HepG2 (cell line): ENCODE data around the gene CMIP. TPM values are rescaled to one million over a fixed set of nuclear protein-coding genes. Genes with fewer than 3 reads are reported as not detected.

Source experiments
- CBX1 ChIP-seq: IDR thresholded peaks from one replicate; pipeline ENCODE4 v1.6.1; 2016; ENCODE audit warnings: antibody characterized with exemption, low read depth
- HIVEP1 ChIP-seq: sonication (generic); formaldehyde crosslinking; IDR thresholded peaks from 2 replicates; pipeline ENCODE4 v1.4.0; 2020; ENCODE audit warnings: mild to moderate bottlenecking, missing genetic modification reagents
- HOXA3 ChIP-seq: sonication (generic); formaldehyde crosslinking; IDR thresholded peaks from 2 replicates; pipeline ENCODE4 v1.5.0; 2020; ENCODE audit warnings: missing genetic modification reagents
- MED13 ChIP-seq: sonication (generic); formaldehyde crosslinking; IDR thresholded peaks from 2 replicates; pipeline ENCODE4 v1.5.0; 2020; ENCODE audit warnings: missing genetic modification reagents
- RBFOX2 ChIP-seq: fragments of 200-400 bp; formaldehyde crosslinking; IDR thresholded peaks from 2 replicates; pipeline ENCODE4 v1.6.1; 2017; ENCODE audit warnings: low read depth, mild to moderate bottlenecking, low read length
- SMAD3 ChIP-seq: sonication (generic); formaldehyde crosslinking; IDR thresholded peaks from 2 replicates; pipeline ENCODE4 v1.4.0; 2020; ENCODE audit warnings: missing genetic modification reagents
- SMC3 ChIP-seq: IDR thresholded peaks from 2 replicates; pipeline ENCODE4 v1.6.1; 2011; ENCODE audit warnings: low read length, improper control_type of control experiment
- ZKSCAN5 ChIP-seq: sonication (generic); formaldehyde crosslinking; IDR thresholded peaks from 2 replicates; pipeline ENCODE4 v1.5.1; 2020; ENCODE audit warnings: mild to moderate bottlenecking, missing genetic modification reagents
- ZNF484 ChIP-seq: sonication (generic); formaldehyde crosslinking; IDR thresholded peaks from 2 replicates; pipeline ENCODE4 v1.5.1; 2020; ENCODE audit warnings: mild to moderate bottlenecking, low read depth, missing genetic modification reagents, borderline replicate concordance
- ZNF850 ChIP-seq: sonication (generic); formaldehyde crosslinking; conservative IDR thresholded peaks from 2 replicates; pipeline ENCODE4 v1.9.0; 2021; ENCODE audit warnings: mild to moderate bottlenecking, missing genetic modification reagents
- ZSCAN25 ChIP-seq: sonication (generic); formaldehyde crosslinking; IDR thresholded peaks from 2 replicates; pipeline ENCODE4 v1.8.0; 2022; ENCODE audit warnings: mild to moderate bottlenecking, missing genetic modification reagents
- polyA plus RNA-seq, 8 experiments: library from polyadenylated mRNA; depleted of rRNA in 3 of 8; stranded (reverse) in 7 of 8; unstranded in 1 of 8; fragments of >200 nt; fragmentation: Illumina TruSeq in 4 of 8; extraction: Trizol in 4 of 8; gene quantifications; 2 replicates each; pipeline versions ENCODE4 v1.2.1 to v1.2.3, GENCODE V29; 2011 to 2016; ENCODE audit warnings: low read depth in 4 of 8, missing spikeins in 1 of 8, mixed read lengths in 1 of 8; ENCODE audit not compliant: insufficient read depth in 1 of 8
- total RNA-seq, 5 experiments: library from RNA; depleted of rRNA; stranded (reverse); fragments of >200 nt; fragmentation: Illumina TruSeq; extraction: Trizol; gene quantifications; 2 replicates each; pipeline ENCODE4 v1.2.3, GENCODE V29; 2016; ENCODE audit warnings: low read depth in 1 of 5
- TF ChIP-seq, protein P1 (sequence below): sonication (generic); formaldehyde crosslinking; IDR thresholded peaks from 2 replicates; pipeline ENCODE4 v1.4.0; 2020; ENCODE audit warnings: missing genetic modification reagents, low read depth, mild to moderate bottlenecking, borderline replicate concordance
- TF ChIP-seq, protein P2 (sequence below): IDR thresholded peaks from 2 replicates; pipeline ENCODE4 v1.6.1; 2016; ENCODE audit warnings: missing compliant biosample characterization, missing genetic modification reagents, borderline replicate concordance
- TF ChIP-seq, protein P3 (sequence below): sonication (generic); formaldehyde crosslinking; IDR thresholded peaks from 2 replicates; pipeline ENCODE4 v1.4.0; 2020; ENCODE audit warnings: missing genetic modification reagents, borderline replicate concordance
- TF ChIP-seq, protein P4 (sequence below): sonication (generic); formaldehyde crosslinking; IDR thresholded peaks from 2 replicates; pipeline ENCODE4 v1.4.0; 2020; ENCODE audit warnings: missing genetic modification reagents
- TF ChIP-seq, protein P5 (sequence below): sonication (generic); formaldehyde crosslinking; IDR thresholded peaks from 2 replicates; pipeline ENCODE4 v1.5.0; 2020; ENCODE audit warnings: mild to moderate bottlenecking, missing genetic modification reagents, borderline replicate concordance

CMIP gene
- total and polyA plus RNA-seq, 2 of the 13 experiments (the other 11 are each of a cell fraction or from before 2014, with no cell fraction given) = 10.9 to 18.1 TPM

DNA sequence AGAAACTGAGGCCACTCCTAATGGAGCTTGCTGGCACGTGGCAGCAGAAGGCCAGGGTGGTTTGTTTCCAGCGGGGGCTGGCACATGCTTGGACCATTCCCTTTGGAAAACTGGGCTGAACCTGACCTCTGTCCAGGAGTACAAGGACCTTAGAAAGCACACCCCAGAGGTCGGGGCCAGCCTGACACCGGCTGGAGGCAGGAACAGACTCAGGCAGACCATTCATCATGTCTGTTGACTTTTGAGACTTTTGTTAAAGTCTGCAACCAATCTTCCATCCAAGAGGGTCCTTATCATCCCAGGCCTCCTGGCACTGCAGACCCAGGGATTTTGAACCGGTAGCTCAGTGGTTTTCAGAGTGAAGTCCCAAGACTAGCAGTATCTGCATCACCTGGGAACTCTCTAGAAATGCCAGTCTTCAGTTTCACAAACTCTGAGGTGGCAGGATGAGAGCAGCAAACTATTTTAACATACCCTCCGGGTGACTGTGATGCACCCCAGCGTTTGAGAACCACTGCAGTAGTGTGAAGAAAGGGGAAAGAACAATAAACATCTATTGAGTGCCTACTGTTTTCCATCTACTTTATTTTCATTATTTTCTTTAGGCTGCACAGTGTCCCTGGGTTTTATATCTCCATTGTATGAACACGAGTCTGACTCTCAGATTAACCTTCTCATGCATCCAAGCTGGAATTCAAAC is 189.2 kb downstream of the CMIP start (continued):
- TF ChIP-seq, protein P1, sequence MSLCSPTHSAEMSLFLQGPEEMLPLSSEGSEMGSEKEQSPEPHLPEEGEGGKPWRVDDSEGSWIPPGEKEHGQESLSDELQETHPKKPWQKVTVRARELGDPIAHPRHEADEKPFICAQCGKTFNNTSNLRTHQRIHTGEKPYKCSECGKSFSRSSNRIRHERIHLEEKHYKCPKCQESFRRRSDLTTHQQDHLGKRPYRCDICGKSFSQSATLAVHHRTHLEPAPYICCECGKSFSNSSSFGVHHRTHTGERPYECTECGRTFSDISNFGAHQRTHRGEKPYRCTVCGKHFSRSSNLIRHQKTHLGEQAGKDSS (CRISPR knock-in tag) = no peak
- TF ChIP-seq ZNF850 (CRISPR knock-in tag) = no peak
- TF ChIP-seq RBFOX2 = no peak
- TF ChIP-seq, protein P2, sequence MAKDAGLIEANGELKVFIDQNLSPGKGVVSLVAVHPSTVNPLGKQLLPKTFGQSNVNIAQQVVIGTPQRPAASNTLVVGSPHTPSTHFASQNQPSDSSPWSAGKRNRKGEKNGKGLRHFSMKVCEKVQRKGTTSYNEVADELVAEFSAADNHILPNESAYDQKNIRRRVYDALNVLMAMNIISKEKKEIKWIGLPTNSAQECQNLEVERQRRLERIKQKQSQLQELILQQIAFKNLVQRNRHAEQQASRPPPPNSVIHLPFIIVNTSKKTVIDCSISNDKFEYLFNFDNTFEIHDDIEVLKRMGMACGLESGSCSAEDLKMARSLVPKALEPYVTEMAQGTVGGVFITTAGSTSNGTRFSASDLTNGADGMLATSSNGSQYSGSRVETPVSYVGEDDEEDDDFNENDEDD (CRISPR knock-in tag) = no peak
- TF ChIP-seq, protein P3, sequence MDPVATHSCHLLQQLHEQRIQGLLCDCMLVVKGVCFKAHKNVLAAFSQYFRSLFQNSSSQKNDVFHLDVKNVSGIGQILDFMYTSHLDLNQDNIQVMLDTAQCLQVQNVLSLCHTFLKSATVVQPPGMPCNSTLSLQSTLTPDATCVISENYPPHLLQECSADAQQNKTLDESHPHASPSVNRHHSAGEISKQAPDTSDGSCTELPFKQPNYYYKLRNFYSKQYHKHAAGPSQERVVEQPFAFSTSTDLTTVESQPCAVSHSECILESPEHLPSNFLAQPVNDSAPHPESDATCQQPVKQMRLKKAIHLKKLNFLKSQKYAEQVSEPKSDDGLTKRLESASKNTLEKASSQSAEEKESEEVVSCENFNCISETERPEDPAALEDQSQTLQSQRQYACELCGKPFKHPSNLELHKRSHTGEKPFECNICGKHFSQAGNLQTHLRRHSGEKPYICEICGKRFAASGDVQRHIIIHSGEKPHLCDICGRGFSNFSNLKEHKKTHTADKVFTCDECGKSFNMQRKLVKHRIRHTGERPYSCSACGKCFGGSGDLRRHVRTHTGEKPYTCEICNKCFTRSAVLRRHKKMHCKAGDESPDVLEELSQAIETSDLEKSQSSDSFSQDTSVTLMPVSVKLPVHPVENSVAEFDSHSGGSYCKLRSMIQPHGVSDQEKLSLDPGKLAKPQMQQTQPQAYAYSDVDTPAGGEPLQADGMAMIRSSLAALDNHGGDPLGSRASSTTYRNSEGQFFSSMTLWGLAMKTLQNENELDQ (CRISPR knock-in tag) = no peak
- TF ChIP-seq HOXA3 (CRISPR knock-in tag) = 0 out of 2 replicates have a peak, but pooled peaks have one; percentile 55
- no peak for TF ChIP-seq SMAD3
- TF ChIP-seq, protein P4, sequence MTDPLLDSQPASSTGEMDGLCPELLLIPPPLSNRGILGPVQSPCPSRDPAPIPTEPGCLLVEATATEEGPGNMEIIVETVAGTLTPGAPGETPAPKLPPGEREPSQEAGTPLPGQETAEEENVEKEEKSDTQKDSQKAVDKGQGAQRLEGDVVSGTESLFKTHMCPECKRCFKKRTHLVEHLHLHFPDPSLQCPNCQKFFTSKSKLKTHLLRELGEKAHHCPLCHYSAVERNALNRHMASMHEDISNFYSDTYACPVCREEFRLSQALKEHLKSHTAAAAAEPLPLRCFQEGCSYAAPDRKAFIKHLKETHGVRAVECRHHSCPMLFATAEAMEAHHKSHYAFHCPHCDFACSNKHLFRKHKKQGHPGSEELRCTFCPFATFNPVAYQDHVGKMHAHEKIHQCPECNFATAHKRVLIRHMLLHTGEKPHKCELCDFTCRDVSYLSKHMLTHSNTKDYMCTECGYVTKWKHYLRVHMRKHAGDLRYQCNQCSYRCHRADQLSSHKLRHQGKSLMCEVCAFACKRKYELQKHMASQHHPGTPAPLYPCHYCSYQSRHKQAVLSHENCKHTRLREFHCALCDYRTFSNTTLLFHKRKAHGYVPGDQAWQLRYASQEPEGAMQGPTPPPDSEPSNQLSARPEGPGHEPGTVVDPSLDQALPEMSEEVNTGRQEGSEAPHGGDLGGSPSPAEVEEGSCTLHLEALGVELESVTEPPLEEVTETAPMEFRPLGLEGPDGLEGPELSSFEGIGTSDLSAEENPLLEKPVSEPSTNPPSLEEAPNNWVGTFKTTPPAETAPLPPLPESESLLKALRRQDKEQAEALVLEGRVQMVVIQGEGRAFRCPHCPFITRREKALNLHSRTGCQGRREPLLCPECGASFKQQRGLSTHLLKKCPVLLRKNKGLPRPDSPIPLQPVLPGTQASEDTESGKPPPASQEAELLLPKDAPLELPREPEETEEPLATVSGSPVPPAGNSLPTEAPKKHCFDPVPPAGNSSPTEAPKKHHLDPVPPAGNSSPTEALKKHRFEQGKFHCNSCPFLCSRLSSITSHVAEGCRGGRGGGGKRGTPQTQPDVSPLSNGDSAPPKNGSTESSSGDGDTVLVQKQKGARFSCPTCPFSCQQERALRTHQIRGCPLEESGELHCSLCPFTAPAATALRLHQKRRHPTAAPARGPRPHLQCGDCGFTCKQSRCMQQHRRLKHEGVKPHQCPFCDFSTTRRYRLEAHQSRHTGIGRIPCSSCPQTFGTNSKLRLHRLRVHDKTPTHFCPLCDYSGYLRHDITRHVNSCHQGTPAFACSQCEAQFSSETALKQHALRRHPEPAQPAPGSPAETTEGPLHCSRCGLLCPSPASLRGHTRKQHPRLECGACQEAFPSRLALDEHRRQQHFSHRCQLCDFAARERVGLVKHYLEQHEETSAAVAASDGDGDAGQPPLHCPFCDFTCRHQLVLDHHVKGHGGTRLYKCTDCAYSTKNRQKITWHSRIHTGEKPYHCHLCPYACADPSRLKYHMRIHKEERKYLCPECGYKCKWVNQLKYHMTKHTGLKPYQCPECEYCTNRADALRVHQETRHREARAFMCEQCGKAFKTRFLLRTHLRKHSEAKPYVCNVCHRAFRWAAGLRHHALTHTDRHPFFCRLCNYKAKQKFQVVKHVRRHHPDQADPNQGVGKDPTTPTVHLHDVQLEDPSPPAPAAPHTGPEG (CRISPR knock-in tag) = no peak
- TF ChIP-seq ZNF484 (CRISPR knock-in tag) = no peak
- no peak for TF ChIP-seq CBX1
- no peak for TF ChIP-seq ZKSCAN5 (CRISPR knock-in tag)
- no peak for TF ChIP-seq HIVEP1
- no peak for TF ChIP-seq MED13 (CRISPR knock-in tag)
- TF ChIP-seq ZSCAN25 (CRISPR knock-in tag) = no peak
- TF ChIP-seq, protein P5, sequence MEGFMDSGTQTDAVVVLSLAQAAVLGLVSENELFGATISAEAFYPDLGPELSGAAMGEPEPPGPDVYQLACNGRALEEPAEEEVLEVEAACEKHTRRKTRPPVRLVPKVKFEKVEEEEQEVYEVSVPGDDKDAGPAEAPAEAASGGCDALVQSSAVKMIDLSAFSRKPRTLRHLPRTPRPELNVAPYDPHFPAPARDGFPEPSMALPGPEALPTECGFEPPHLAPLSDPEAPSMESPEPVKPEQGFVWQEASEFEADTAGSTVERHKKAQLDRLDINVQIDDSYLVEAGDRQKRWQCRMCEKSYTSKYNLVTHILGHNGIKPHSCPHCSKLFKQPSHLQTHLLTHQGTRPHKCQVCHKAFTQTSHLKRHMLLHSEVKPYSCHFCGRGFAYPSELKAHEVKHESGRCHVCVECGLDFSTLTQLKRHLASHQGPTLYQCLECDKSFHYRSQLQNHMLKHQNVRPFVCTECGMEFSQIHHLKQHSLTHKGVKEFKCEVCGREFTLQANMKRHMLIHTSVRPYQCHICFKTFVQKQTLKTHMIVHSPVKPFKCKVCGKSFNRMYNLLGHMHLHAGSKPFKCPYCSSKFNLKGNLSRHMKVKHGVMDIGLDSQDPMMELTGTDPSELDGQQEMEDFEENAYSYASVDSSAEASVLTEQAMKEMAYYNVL (CRISPR knock-in tag) = no peak
- no peak for TF ChIP-seq SMC3
